HL-60 (cell line): ENCODE data around the gene GMPPA.

Experiments used
- DNase-seq, 2 experiments: peaks; one replicate each; pipeline ENCODE4 v3.0.0-alpha.2; 2010 to 2020; ENCODE audit warnings: low read depth in 1 of 2, low spot score in 1 of 2
- H3K27ac ChIP-seq: fragments of 250-450 bp; sonication (Bioruptor Pico); replicated peaks from 2 replicates; pipeline ENCODE4 v1.5.1; 2020; ENCODE audit warnings: mild to moderate bottlenecking, moderate library complexity
- H3K27me3 ChIP-seq: fragments of 250-450 bp; sonication (Bioruptor Pico); 2 replicates; pipeline ENCODE4 v1.5.1; 2021; ENCODE audit warnings: mild to moderate bottlenecking, moderate library complexity; ENCODE audit not compliant: insufficient read depth, poor library complexity, severe bottlenecking
- H3K4me3 ChIP-seq: replicated peaks from 2 replicates; pipeline ENCODE4 v1.5.1; 2011; ENCODE audit warnings: mild to moderate bottlenecking, control low read depth, low read length; ENCODE audit not compliant: insufficient read depth
- GABPA ChIP-seq: IDR thresholded peaks from 2 replicates; pipeline ENCODE4 v1.6.1; 2012; ENCODE audit warnings: low read depth
- POLR2AphosphoS5 ChIP-seq: IDR thresholded peaks from 2 replicates; pipeline ENCODE4 v1.6.1; 2012; ENCODE audit warnings: low read depth
- SPI1 ChIP-seq: IDR thresholded peaks from 2 replicates; pipeline ENCODE4 v1.6.1; 2012; ENCODE audit warnings: low read depth, mild to moderate bottlenecking, borderline replicate concordance
- TF ChIP-seq, protein P1 (sequence below): IDR thresholded peaks from one replicate; pipeline ENCODE4 v1.5.1; 2011; ENCODE audit warnings: low read length, control low read depth, inconsistent platforms; ENCODE audit not compliant: insufficient read depth
- TF ChIP-seq, protein P2 (sequence below): IDR thresholded peaks from 2 replicates; pipeline ENCODE4 v1.6.1; 2012; ENCODE audit warnings: low read depth; ENCODE audit not compliant: insufficient replicate concordance

Gene GMPPA

DNA sequence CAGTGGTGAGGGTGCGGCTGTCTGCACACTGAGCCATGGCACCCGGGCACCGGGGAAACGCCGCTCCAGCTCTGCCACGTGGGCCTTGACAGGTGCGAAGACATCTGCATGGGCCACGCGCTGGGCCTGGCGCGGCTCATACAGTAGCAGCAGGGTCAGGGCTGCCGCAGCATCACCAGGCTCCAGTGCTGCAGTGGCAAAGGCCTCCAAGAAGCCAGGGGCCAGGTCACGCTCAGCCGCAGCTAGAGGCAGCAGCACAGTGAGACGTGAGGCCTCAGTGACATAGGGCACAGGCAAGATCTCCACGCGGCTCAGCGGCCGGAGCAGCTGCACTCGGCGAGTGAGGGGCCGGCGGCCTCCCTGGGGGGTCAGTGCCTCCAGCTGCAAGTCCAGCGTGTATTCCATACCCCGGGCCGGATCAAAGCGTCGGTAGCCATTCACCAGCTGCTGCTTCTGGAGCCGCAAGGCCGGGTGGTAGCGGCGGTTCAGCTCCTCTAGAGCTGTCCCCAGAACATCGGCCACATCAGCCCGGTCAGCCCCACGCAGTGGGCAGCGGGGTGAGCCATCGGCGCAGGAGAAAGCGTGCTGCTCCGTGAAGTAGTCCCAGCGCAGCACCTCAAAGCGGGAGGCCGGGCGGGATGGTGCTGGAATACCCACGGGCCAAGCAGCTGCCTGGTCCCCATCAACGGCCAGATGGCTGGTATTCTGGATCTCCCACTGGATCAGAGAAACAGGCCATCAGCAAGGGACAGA lies 41.4 kb downstream of the GMPPA start:
- Histone ChIP-seq H3K27me3 (peaks cover 36% of the 10 kb centered on the region), H3K4me3 (no peak overlapping the region), H3K27ac (no peak overlapping the region)
- TF ChIP-seq GABPA (no peak), SPI1 (no peak), POLR2AphosphoS5 (no peak)
- TF ChIP-seq, protein P1, sequence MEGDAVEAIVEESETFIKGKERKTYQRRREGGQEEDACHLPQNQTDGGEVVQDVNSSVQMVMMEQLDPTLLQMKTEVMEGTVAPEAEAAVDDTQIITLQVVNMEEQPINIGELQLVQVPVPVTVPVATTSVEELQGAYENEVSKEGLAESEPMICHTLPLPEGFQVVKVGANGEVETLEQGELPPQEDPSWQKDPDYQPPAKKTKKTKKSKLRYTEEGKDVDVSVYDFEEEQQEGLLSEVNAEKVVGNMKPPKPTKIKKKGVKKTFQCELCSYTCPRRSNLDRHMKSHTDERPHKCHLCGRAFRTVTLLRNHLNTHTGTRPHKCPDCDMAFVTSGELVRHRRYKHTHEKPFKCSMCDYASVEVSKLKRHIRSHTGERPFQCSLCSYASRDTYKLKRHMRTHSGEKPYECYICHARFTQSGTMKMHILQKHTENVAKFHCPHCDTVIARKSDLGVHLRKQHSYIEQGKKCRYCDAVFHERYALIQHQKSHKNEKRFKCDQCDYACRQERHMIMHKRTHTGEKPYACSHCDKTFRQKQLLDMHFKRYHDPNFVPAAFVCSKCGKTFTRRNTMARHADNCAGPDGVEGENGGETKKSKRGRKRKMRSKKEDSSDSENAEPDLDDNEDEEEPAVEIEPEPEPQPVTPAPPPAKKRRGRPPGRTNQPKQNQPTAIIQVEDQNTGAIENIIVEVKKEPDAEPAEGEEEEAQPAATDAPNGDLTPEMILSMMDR, result no peak
- TF ChIP-seq, protein P2, sequence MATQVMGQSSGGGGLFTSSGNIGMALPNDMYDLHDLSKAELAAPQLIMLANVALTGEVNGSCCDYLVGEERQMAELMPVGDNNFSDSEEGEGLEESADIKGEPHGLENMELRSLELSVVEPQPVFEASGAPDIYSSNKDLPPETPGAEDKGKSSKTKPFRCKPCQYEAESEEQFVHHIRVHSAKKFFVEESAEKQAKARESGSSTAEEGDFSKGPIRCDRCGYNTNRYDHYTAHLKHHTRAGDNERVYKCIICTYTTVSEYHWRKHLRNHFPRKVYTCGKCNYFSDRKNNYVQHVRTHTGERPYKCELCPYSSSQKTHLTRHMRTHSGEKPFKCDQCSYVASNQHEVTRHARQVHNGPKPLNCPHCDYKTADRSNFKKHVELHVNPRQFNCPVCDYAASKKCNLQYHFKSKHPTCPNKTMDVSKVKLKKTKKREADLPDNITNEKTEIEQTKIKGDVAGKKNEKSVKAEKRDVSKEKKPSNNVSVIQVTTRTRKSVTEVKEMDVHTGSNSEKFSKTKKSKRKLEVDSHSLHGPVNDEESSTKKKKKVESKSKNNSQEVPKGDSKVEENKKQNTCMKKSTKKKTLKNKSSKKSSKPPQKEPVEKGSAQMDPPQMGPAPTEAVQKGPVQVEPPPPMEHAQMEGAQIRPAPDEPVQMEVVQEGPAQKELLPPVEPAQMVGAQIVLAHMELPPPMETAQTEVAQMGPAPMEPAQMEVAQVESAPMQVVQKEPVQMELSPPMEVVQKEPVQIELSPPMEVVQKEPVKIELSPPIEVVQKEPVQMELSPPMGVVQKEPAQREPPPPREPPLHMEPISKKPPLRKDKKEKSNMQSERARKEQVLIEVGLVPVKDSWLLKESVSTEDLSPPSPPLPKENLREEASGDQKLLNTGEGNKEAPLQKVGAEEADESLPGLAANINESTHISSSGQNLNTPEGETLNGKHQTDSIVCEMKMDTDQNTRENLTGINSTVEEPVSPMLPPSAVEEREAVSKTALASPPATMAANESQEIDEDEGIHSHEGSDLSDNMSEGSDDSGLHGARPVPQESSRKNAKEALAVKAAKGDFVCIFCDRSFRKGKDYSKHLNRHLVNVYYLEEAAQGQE, result no peak
- DNase-seq, result no peak

DNA sequence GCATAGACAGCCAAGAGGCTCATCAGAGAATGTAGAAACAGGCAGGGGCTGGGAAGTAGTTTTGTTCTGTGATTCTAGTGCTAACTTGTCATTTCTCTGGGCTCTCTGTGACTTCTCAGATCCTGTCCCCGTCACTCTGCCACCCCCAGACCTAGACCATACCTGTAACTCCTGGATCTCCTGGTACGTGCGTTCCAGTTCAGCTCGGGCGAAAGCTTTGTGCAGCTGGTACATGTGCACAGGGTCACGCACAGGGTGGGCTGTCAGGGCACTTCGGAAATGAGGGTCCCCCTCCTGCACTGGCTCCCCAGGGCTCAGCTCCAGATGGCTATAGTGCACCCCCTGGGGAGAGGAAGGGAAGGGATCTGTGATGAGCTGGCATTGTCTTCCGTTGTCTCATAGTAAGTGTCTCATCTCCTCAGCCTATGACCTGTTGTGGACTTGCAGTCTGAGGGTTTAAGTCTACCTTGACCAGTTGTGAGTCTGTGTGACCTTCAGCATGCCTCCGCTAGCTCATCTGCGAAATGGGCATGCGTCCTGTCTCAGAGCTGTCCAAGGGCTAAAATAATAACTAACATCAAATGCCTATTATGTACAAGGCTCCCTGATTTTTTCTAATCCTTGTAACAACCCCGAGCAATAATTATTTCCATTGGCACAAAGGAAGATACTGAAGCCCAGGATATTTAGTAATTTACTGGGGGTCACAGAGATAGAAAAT lies 42.3 kb downstream of the GMPPA start:
- H3K27ac ChIP-seq, result no peak overlapping the region
- H3K27me3 ChIP-seq, result peaks cover 39% of the 10 kb centered on the region
- TF ChIP-seq GABPA, result no peak
- no peak for TF ChIP-seq POLR2AphosphoS5
- TF ChIP-seq, protein P2, result no peak
- TF ChIP-seq, protein P1, result no peak
- no peak for TF ChIP-seq SPI1
- no peak overlapping the region for H3K4me3 ChIP-seq
- DNase-seq, result no peak

DNA sequence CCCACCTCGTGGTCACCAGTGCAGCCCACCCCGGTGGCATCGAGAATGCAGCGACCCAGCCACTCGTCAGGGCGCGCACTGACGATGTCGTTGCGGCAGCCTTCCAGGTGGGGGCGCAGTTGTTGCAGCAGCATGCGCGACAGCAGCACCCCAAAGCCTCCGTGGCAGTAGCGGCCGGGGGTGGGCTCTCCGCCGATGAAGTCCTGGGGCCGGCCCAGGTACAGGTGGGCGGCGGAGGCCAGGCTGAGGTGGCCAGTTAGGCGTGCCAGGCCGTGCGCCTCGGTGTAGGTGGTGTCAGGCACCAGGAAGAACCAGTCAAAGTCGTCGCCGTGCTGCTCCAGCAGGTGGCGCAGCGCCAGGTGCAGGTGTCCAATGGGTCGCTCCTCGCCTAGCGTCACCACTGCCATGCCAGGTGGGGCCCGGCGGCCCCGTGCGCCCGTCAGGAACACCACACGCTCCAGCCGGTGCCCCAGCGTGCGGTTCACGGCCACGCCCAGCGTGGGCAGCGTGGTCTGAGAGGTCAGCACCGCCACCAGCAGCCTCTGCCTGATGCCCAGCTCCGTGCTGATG lies 43.0 kb downstream of the GMPPA start:
- peaks cover 31% of the 10 kb centered on the region for H3K27me3 ChIP-seq
- TF ChIP-seq POLR2AphosphoS5 (no peak), GABPA (no peak), SPI1 (no peak)
- TF ChIP-seq, protein P1, result peak; percentile 43
- TF ChIP-seq, protein P2, result no peak
- H3K27ac ChIP-seq, result no peak overlapping the region
- peak overlapping the region; percentile 53 for H3K4me3 ChIP-seq
- DNase-seq, result peak; percentile 63 to 84
